Mucosa of rectum (tissue), 2 donors: Measurements from ENCODE around the gene OR2T27.
"Not testable (repeated sequence)": the region's sequence is repeated elsewhere in the genome, so short reads cannot be mapped to it uniquely, and the experiment has no call there.

ENCODE experiments used
- H3K27ac ChIP-seq, 2 donors: one replicate each; pipeline ENCODE4 v1.7.0; 2013; ENCODE audit warnings: inconsistent platforms in 2 of 2, low read depth in 2 of 2, low read length in 2 of 2
- H3K27me3 ChIP-seq, 2 donors: one replicate each; pipeline ENCODE4 v1.7.0; 2013; ENCODE audit warnings: low read length in 2 of 2; ENCODE audit not compliant: control insufficient read depth in 2 of 2, insufficient read depth in 2 of 2
- H3K36me3 ChIP-seq, 2 donors: one replicate each; pipeline ENCODE4 v1.7.0; 2013; ENCODE audit warnings: low read length in 2 of 2; ENCODE audit not compliant: control insufficient read depth in 2 of 2, insufficient read depth in 2 of 2
- H3K4me1 ChIP-seq, 2 donors: one replicate each; pipeline ENCODE4 v1.7.0; 2013; ENCODE audit warnings: low read length in 2 of 2, mild to moderate bottlenecking in 1 of 2; ENCODE audit not compliant: control insufficient read depth in 2 of 2, insufficient read depth in 2 of 2
- H3K4me3 ChIP-seq, 2 donors: one replicate each; pipeline ENCODE4 v1.7.0; 2013; ENCODE audit warnings: low read length in 2 of 2
- H3K9ac ChIP-seq, 2 donors: one replicate each; pipeline ENCODE4 v1.7.0; 2013; ENCODE audit warnings: low read length in 2 of 2, low read depth in 1 of 2, mild to moderate bottlenecking in 1 of 2
- H3K9me3 ChIP-seq, 2 donors: one replicate each; pipeline ENCODE4 v1.7.0; 2013; ENCODE audit warnings: low read length in 2 of 2; ENCODE audit not compliant: control insufficient read depth in 2 of 2
- donor health status: healthy.
- donor health status: Normal muscosa, but diverticular disease.

OR2T27 gene

DNA sequence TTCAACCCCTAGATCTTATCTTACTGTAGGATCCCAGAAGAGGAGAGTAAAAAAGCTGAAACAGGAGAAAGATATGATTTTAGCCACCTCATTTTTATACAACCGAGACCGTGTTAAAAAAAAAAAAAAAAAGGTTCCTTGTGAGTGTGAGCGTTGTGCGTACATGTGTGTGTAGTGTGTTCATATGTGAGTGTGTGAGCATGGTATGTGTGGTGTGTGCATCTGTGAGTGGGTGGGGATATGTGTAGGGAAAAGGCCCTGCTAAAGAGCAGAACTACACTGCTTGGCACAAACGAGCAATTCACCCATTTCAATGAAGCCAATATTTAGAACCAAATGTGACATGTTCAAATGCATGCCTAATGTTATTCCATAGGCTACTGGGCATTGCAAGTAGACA lies 13.7 kb downstream of the OR2T27 start:
- H3K4me3 ChIP-seq, H3K9ac ChIP-seq, H3K27ac ChIP-seq, H3K27me3 ChIP-seq, H3K4me1 ChIP-seq, H3K36me3 ChIP-seq, H3K9me3 ChIP-seq: not testable (repeated sequence)

DNA sequence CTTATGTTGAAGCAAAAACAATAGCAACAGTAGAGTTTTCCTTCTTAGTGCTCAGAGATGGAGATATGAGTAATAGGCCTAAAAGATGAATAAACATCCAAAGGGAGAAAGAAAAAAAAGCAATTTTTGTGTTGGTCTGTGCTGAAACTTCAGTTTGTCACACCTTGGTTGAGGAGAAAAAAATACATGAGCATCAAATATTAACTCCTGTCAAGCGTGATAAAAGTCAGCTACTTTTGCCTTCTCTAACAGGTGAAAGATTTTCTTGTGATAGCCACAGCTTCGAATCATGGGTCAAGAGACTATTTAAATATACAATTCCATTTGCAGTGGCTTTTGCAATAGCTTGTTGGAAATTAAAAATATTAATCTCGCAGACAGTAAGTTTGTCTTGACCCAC lies 14.4 kb downstream of the OR2T27 start:
- H3K36me3 ChIP-seq, H3K27ac ChIP-seq, H3K9me3 ChIP-seq, H3K4me3 ChIP-seq, H3K9ac ChIP-seq, H3K27me3 ChIP-seq, H3K4me1 ChIP-seq: not testable (repeated sequence)

GRCh38 chr1:248639652-248640051 lies 15.7 kb downstream of the OR2T27 start:
- H3K36me3 ChIP-seq, H3K27me3 ChIP-seq, H3K4me1 ChIP-seq, H3K9ac ChIP-seq, H3K4me3 ChIP-seq, H3K9me3 ChIP-seq, H3K27ac ChIP-seq: not testable (repeated sequence)

DNA sequence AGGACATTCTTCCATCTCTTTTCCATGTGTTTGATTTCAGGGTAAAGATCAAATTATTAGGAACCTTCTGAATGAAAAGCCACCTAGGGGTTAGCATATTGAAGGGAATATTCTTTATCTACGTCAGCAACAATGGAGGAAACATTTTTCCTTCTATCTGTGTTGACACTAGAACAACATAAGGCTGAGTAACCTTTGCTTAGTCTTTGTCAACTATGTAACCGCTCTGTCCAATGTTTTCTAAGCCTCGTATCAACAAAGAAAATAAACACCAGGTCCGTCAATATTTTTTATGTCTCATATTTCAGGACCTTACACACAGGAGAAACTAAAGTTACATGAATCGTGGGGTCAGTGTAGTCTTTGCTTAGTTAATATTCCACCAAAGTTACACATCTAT lies 18.7 kb downstream of the OR2T27 start:
- H3K27ac ChIP-seq, H3K9ac ChIP-seq, H3K27me3 ChIP-seq, H3K9me3 ChIP-seq, H3K36me3 ChIP-seq, H3K4me3 ChIP-seq, H3K4me1 ChIP-seq: not testable (repeated sequence)

DNA sequence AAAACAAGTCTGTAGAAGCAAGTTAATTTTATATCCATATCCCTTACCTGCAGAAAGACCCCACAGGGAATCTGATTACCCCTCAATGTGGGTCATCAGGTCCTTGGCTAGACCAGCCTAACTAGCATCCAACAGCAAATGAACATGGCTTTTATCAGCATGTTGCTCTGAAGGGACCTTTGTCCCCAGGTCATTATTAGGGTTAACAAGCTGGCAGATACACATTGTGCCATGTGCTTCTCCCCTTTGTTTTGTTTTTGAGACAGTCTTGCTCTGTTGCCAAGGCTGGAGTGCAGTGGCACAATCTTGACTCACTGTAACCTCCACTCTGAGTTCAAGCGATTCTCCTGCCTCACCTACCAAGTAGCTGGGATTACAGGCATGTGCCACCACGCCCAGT lies 20.3 kb downstream of the OR2T27 start, which contains the start of gene OR2T11:
Gene OR2T11, minus strand, starts transcription at position 101 of the 400 bp plus-strand sequence. CDS start 7,963 bp downstream, outside the sequence.
- H3K9ac ChIP-seq, H3K27ac ChIP-seq, H3K9me3 ChIP-seq, H3K4me1 ChIP-seq, H3K4me3 ChIP-seq, H3K36me3 ChIP-seq, H3K27me3 ChIP-seq: not testable (repeated sequence)

DNA sequence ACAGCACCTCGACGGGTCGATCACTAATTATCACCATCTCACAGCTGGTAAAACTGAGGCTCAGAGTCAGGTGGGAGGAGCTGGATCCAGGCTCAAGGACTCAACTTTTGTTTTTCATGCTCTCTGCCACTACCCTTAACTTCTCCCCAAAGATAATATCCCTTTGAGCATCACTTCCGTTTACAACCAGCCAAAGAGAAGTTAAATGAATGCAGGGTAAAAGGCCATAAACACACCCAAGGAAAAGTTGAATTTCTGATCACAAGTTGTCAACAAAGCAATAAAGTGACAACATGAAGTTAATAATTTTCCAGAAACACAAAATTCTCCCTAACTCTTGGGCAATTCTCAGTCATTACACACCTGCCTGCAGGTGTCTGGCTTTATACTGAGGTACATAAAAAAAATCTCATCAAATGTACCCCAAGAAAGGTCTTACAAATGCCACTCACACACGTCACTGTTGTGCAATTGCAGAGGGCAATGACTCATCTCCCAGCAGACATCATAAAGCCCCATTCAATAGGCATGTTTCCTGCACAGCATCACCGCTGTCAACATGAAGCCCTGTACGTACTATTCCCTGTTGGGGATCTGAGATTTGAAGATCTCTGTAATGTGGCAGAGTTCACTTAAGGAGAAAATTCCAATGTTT lies 23.8 kb downstream of the OR2T27 start:
- peaks cover 0 to 3% of the 10 kb centered on the region in 2 donors for H3K4me1 ChIP-seq
- no peak overlapping the region for H3K4me3 ChIP-seq
- H3K36me3 ChIP-seq = no peaks in the 10 kb centered on the region
- no peak overlapping the region for H3K27ac ChIP-seq
- H3K27me3 ChIP-seq = no peaks in the 10 kb centered on the region
- no peak overlapping the region for H3K9ac ChIP-seq
- no peaks in the 10 kb centered on the region for H3K9me3 ChIP-seq

DNA sequence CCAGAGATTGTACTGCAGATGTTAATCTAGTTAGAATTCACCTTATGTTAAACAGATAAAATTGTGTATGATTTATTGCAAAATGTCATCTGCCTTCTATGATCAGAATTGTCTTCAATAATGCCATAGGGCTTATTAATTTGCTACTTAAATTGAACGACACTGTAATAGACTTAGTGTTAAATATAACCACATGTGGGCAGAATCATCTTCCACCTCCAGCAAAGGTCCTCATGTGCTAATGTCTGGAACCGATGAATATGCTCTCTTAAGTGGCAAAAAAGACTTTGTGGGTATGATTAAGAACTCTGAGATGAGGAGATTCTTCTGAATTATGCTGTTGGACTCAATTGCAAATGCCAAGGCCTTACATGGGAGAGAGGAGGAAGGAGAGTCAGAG lies 24.8 kb downstream of the OR2T27 start:
- Histone ChIP-seq H3K4me1 (peaks cover 0 to 3% of the 10 kb centered on the region in 2 donors), H3K27ac (no peak overlapping the region), H3K4me3 (no peak overlapping the region), H3K36me3 (no peaks in the 10 kb centered on the region), H3K27me3 (no peaks in the 10 kb centered on the region), H3K9ac (no peak overlapping the region), H3K9me3 (no peaks in the 10 kb centered on the region)

DNA sequence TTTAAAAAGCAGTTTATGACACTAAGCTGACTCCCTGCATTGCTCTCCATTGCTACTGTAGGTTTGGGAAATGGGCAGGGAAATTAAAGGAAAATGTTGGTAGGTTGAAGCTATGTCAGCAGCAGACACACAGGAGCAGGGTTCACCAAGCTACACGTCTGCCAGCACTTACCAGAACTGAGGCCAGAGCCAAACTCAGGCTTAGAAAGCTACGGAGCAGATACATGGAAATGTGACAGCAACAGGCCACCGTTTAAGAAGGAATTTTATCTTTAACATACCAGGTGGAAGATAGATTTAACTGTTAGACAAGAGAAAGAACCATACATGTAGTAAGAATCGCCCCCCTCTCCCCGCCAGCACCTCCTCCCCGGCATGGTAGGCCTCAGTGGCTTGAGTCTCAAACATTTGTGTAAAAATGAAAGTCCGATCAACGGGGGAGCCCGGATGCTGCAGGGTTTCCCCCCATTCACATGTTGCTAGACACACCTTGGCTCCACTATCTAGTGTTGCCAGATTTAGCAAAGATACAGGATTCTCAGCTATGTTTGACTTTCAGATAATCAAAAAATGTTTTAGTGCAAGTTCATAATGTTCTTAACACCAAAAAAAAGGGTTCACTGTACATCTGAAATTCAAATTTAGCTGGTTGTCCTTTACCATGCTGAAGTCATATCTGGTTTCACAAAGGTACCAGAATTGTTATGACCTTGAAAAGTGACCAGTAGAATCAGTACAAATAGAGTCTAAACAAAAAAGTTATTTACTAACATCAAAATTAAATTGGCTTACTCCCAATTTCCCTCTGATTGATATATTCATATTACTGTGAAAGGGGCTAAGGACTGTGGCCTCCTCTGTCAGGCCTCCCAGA lies 27.1 kb downstream of the OR2T27 start:
- H3K27me3 ChIP-seq = no peaks in the 10 kb centered on the region
- H3K4me1 ChIP-seq = peaks cover 0 to 3% of the 10 kb centered on the region in 2 donors
- no peak overlapping the region for H3K9ac ChIP-seq
- H3K36me3 ChIP-seq = no peaks in the 10 kb centered on the region
- no peaks in the 10 kb centered on the region for H3K9me3 ChIP-seq
- H3K4me3 ChIP-seq = no peak overlapping the region
- no peak overlapping the region for H3K27ac ChIP-seq

DNA sequence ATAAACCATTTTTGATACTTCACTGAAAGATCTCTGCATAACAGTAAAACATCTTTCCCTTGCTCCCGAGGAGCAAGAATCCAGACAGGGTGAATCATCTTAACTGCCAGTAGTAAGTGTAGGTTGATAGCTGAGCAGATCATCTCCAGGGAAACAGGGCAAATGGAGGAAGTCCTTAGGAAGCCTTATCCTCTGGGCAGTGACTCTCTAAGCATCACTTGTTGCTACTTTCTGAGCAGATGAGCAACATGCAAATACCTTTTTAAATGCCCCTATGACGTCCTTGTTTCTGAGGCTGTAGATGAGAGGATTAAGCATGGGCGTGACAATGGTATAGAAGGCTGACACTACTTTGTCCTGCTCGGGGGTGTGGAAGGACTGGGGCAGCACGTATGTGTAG lies 29.4 kb downstream of the OR2T27 start:
- H3K4me3 ChIP-seq = no peak overlapping the region
- peaks cover 0 to under 1% of the 10 kb centered on the region in 2 donors for H3K4me1 ChIP-seq
- H3K36me3 ChIP-seq = no peaks in the 10 kb centered on the region
- H3K9ac ChIP-seq = no peak overlapping the region
- H3K27me3 ChIP-seq = no peaks in the 10 kb centered on the region
- no peak overlapping the region for H3K27ac ChIP-seq
- H3K9me3 ChIP-seq = no peaks in the 10 kb centered on the region

GRCh38 chr1:248625166-248625565 lies 30.2 kb downstream of the OR2T27 start:
- H3K9me3 ChIP-seq = no peaks in the 10 kb centered on the region
- no peaks in the 10 kb centered on the region for H3K27me3 ChIP-seq
- H3K36me3 ChIP-seq = no peaks in the 10 kb centered on the region
- no peaks in the 10 kb centered on the region for H3K4me1 ChIP-seq
- H3K27ac ChIP-seq = no peak overlapping the region
- H3K9ac ChIP-seq = no peak overlapping the region
- no peak overlapping the region for H3K4me3 ChIP-seq
